T-cell (primary cell): ENCODE measurements around the gene KLF3. TPM values are rescaled to one million over a fixed set of nuclear protein-coding genes. Genes with fewer than 3 reads are reported as not detected.

Source experiments
- ATAC-seq, 4 experiments: fragments of 200-7000 bp in 3 of 4; fragments of 150-1000 bp in 1 of 4; cut with Tn5 transposase; replicated peaks in 1 of 4; 1 replicate in 3 of 4; 2 replicates in 1 of 4; pipeline ENCODE4 v1.10.0; 2021; ENCODE audit warnings: moderate library complexity in 3 of 4, mild to moderate bottlenecking in 2 of 4, moderate number of reproducible peaks in 1 of 4
- CTCF ChIA-PET, 2 donors: fragments of 300-600 bp; sonication (Branson Sonifier 250); formaldehyde crosslinking; loops; one replicate each; lab custom pipeline; 2022; ENCODE audit warnings: antibody characterized with exemption in 2 of 2; lab: Charles Lee
- POLR2A ChIA-PET, 2 donors: fragments of 300-600 bp; sonication (Branson Sonifier 250); formaldehyde crosslinking; loops; one replicate each; lab custom pipeline; 2022; ENCODE audit warnings: antibody characterized with exemption in 2 of 2; lab: Charles Lee
- DNase-seq, 35 experiments: peaks; one replicate each; pipeline versions ENCODE4 v3.0.0 to v3.0.0-alpha.2; 2013 to 2023
- H3K27ac ChIP-seq: one replicate; pipeline ENCODE4 v1.5.1; 2013; ENCODE audit warnings: low read length
- H3K27me3 ChIP-seq, 2 experiments: replicated peaks in 1 of 2; 1 replicate in 1 of 2; 2 replicates in 1 of 2; pipeline versions ENCODE4 v1.6.1 to v1.7.0; 2013; ENCODE audit warnings: low read length in 1 of 2, mixed read lengths in 1 of 2; ENCODE audit not compliant: control insufficient read depth in 2 of 2, insufficient read depth in 2 of 2; ENCODE audit errors: extremely low read depth in 1 of 2
- H3K36me3 ChIP-seq, 2 donors: 1 replicate in 1 of 2; 2 replicates in 1 of 2; pipeline versions ENCODE4 v1.6.1 to v1.7.0; 2013; ENCODE audit warnings: low read length in 1 of 2; ENCODE audit not compliant: control insufficient read depth in 2 of 2, insufficient read depth in 1 of 2; ENCODE audit errors: extremely low read depth in 1 of 2
- H3K4me1 ChIP-seq, 2 experiments: 1 replicate in 1 of 2; 2 replicates in 1 of 2; pipeline versions ENCODE4 v1.6.1 to v1.7.0; 2013; ENCODE audit warnings: low read length in 2 of 2, mixed read lengths in 1 of 2; ENCODE audit not compliant: insufficient read depth in 2 of 2, control insufficient read depth in 1 of 2; ENCODE audit errors: extremely low read depth in 1 of 2
- H3K4me3 ChIP-seq, 2 donors: 1 replicate in 1 of 2; 2 replicates in 1 of 2; pipeline versions ENCODE4 v1.5.1 to v1.7.0; 2013; ENCODE audit warnings: mild to moderate bottlenecking in 2 of 2, low read length in 1 of 2, moderate library complexity in 1 of 2; ENCODE audit not compliant: control insufficient read depth in 1 of 2; ENCODE audit errors: extremely low read depth in 1 of 2
- H3K9me3 ChIP-seq: 2 replicates; pipeline ENCODE4 v1.7.0; 2013
- H3K27ac Mint-ChIP-seq, 2 donors: one replicate each; pipeline ENCODE4 v1.8.0; 2020 to 2021; ENCODE audit warnings: mild to moderate bottlenecking in 2 of 2, mixed read lengths in 2 of 2
- H3K27me3 Mint-ChIP-seq, 2 donors: one replicate each; pipeline ENCODE4 v1.8.0; 2021 to 2022; ENCODE audit warnings: mixed read lengths in 2 of 2
- H3K36me3 Mint-ChIP-seq: one replicate; pipeline ENCODE4 v1.8.0; 2021; ENCODE audit warnings: mixed read lengths
- H3K4me1 Mint-ChIP-seq, 3 donors: one replicate each; pipeline ENCODE4 v1.8.0; 2020 to 2022; ENCODE audit warnings: mixed read lengths in 3 of 3, mild to moderate bottlenecking in 1 of 3
- H3K4me3 Mint-ChIP-seq, 3 donors: one replicate each; pipeline ENCODE4 v1.8.0; 2020 to 2022; ENCODE audit warnings: mild to moderate bottlenecking in 3 of 3, mixed read lengths in 3 of 3, moderate library complexity in 3 of 3
- H3K9me3 Mint-ChIP-seq, 3 donors: one replicate each; pipeline ENCODE4 v1.8.0; 2020 to 2022; ENCODE audit warnings: mixed read lengths in 3 of 3
- WGBS: methylation state at CpG from one replicate; pipeline ENCODE4 v1.1.5; 2013; ENCODE audit warnings: missing lambda C conversion rate; ENCODE audit not compliant: insufficient coverage; 5-methylcytosine and 5-hydroxymethylcytosine counted together
- total RNA-seq, 35 experiments: library from RNA in 6 of 35; stranded (reverse) in 6 of 35; fragments of 120-200 nt in 1 of 35; gene quantifications; one replicate each; pipeline versions ENCODE4 v1.2.1 to v1.2.4 and lab custom pipeline; 2013 to 2026

Gene KLF3
- total RNA-seq, 5 donors from 2014 or later (not counting 1 experiment from before 2014, with no cell fraction given), result 115 to 127 (median 124) TPM

DNA sequence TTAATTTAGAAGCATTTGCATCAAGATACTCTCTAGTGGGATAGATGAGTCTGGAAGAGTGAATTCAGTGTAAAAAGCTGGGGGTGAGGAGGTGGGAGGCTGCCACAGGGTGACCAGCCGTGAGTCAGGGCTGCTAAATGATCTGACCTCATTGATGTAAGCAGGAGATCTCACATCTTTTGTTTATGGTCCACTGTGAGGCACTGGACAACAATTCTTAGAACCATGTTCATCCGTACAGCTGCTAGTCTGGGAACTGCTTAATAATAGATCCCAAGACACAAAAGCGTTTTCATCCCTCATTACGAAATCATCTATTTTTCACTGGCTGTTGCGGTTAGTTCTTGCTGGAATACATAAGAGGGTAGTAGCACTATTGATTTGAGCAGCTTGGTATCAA is 14.1 kb downstream of the KLF3 start:
- 80% methylated on average over 1 of the region's 5 CpGs for WGBS
- H3K27ac ChIP-seq, result no peak overlapping the region
- H3K27me3 Mint-ChIP-seq, result no peaks in the 10 kb centered on the region
- CTCF ChIA-PET, result interaction anchor here (0.5 to 4.9 kb wide), 5 partner anchors 24 to 512 kb away, joined by 3 to 67 read pairs (median 9); no protein-coding TSS in a partner anchor
- H3K27ac Mint-ChIP-seq, result peak overlapping the region in 1 of 2 donors; percentile 66
- POLR2A ChIA-PET, result no interaction called here
- DNase-seq (no peak), ATAC-seq (no peak)
- no peak overlapping the region for H3K4me3 ChIP-seq
- H3K36me3 Mint-ChIP-seq, result peaks cover 42% of the 10 kb centered on the region
- peaks cover 51 to 57% of the 10 kb centered on the region in 2 experiments for H3K4me1 ChIP-seq
- H3K27me3 ChIP-seq, result no peaks in the 10 kb centered on the region
- H3K4me1 Mint-ChIP-seq, result peaks cover 82 to 94% (median 87%) of the 10 kb centered on the region in 3 donors
- H3K36me3 ChIP-seq, result peaks cover 0 to 30% of the 10 kb centered on the region in 2 donors
- H3K9me3 ChIP-seq, result no peaks in the 10 kb centered on the region
- H3K4me3 Mint-ChIP-seq, result peak overlapping the region in 1 of 3 donors; percentile 47
- H3K9me3 Mint-ChIP-seq, result no peaks in the 10 kb centered on the region

DNA sequence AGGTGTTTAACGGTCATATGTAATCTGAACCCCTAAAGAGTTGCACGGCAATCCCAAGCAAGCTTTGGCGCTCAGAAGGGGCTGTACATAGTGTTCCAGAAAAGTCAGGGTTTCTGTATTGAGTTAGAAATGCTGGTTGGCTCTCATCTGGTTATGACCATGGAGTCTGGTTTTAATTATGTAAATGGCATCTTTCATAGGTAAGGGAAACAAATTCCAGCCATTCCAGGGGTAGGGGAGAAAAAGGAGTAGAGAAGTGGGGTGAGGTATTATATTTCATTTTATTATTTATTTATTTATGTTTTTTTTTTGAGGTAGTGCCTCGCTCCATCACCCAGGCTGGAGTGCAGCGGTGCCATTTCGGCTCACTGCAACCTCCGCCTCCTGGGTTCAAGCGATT is 15.9 kb downstream of the KLF3 start:
- Histone ChIP-seq H3K4me3 (no peak overlapping the region), H3K36me3 (peaks cover 0 to 40% of the 10 kb centered on the region in 2 donors), H3K27ac (no peak overlapping the region), H3K27me3 (no peaks in the 10 kb centered on the region), H3K4me1 (peaks cover 47 to 55% of the 10 kb centered on the region in 2 experiments), H3K9me3 (no peaks in the 10 kb centered on the region)
- ATAC-seq (no peak), DNase-seq (no peak)
- CTCF ChIA-PET, result interaction anchor here in 1 of 2 donors (2.4 kb wide), 1 partner anchor 26 kb away, joined by 11 read pairs; no protein-coding TSS in a partner anchor
- H3K36me3 Mint-ChIP-seq, result peaks cover 48% of the 10 kb centered on the region
- no peaks in the 10 kb centered on the region for H3K27me3 Mint-ChIP-seq
- no peaks in the 10 kb centered on the region for H3K9me3 Mint-ChIP-seq
- H3K27ac Mint-ChIP-seq, result peak overlapping the region in 1 of 2 donors; percentile 25
- no peak overlapping the region for H3K4me3 Mint-ChIP-seq
- peaks cover 82 to 94% (median 87%) of the 10 kb centered on the region in 3 donors for H3K4me1 Mint-ChIP-seq
- POLR2A ChIA-PET, result no interaction called here
- 90% methylated on average over 5 of the region's 8 CpGs for WGBS

DNA sequence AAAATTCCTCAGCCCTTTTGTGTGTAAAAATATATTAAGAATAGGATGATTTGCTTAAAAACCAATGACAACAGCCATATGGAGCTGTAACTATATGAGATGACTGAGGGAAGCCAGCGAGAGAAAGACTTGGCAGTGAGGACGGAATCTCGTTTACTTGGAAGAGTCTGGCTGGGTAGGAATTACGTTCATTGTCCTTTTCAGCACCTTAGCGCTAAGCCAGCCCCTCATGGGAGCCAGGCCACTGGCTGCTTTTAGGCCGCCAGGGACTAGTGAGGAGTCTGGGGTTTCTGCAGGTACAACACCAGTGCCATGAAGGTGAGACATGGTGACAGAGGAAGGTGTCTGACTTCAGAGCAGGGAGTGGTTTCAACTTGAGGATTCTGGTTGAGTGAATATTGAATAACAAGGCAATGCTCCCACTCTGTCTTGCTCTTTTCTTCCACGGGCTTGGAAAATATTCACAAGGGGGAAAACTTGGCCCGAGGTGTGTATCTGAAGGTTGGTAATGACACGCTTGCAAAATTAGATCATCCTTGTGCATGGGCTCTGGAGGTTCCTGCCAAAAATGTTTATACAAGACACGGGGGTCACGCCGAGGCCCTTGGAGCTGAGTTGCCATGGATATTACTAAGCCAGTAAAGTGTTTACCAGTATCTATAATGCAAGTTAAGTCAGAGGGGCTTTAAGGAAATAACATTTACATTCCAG is 17.4 kb downstream of the KLF3 start:
- ChIA-PET POLR2A (interaction anchor here in 1 of 2 donors (0.8 kb wide), 1 partner anchor 222 kb away, joined by 3 read pairs; no protein-coding TSS in a partner anchor), CTCF (interaction anchor here in 1 of 2 donors (0.5 kb wide), 1 partner anchor 552 kb away, joined by 4 read pairs; no protein-coding TSS in a partner anchor)
- no peak for DNase-seq
- Mint-ChIP-seq H3K27ac (peak overlapping the region; percentile 61 to 64), H3K9me3 (no peaks in the 10 kb centered on the region), H3K36me3 (peaks cover 58% of the 10 kb centered on the region), H3K4me3 (peak overlapping the region in 1 of 3 donors; percentile 51), H3K27me3 (no peaks in the 10 kb centered on the region), H3K4me1 (peaks cover 84 to 94% (median 88%) of the 10 kb centered on the region in 3 donors)
- no peak for ATAC-seq
- 94% methylated on average over 7 of the region's 12 CpGs for WGBS
- Histone ChIP-seq H3K4me3 (no peak overlapping the region), H3K27ac (no peak overlapping the region), H3K27me3 (no peaks in the 10 kb centered on the region), H3K9me3 (no peaks in the 10 kb centered on the region), H3K36me3 (peaks cover 0 to 46% of the 10 kb centered on the region in 2 donors), H3K4me1 (peaks cover 42 to 53% of the 10 kb centered on the region in 2 experiments)

DNA sequence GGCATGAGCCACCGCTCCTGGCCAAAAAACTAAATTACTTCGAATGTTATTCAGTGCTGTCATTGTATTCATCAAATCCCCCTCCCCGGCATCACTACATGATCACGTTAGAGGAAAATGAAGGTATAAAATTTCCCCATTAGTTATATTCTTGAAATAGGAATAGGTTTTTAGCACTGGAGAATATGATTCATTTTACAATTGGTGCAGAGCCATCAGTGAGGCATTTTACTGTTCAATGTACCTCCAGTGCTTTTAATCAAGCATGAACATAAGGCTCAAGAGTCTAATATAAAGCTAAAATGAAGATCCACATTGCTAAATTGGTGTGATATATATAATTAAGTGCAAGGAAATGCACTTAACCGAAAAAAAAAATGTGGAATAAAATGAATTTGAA is 18.3 kb downstream of the KLF3 start:
- Mint-ChIP-seq H3K4me1 (peaks cover 89 to 95% (median 90%) of the 10 kb centered on the region in 3 donors), H3K27me3 (no peaks in the 10 kb centered on the region), H3K36me3 (peaks cover 63% of the 10 kb centered on the region), H3K9me3 (no peaks in the 10 kb centered on the region), H3K27ac (peak overlapping the region in 1 of 2 donors; percentile 68), H3K4me3 (peak overlapping the region in 2 of 3 donors; percentile 31 to 67)
- Histone ChIP-seq H3K4me1 (peaks cover 47 to 52% of the 10 kb centered on the region in 2 experiments), H3K27ac (no peak overlapping the region), H3K9me3 (no peaks in the 10 kb centered on the region), H3K27me3 (no peaks in the 10 kb centered on the region), H3K4me3 (no peak overlapping the region), H3K36me3 (peaks cover 0 to 48% of the 10 kb centered on the region in 2 donors)
- POLR2A ChIA-PET, result interaction anchor here in 1 of 2 donors (0.8 kb wide), 1 partner anchor 20 kb away, joined by 3 read pairs; no protein-coding TSS in a partner anchor
- no peak for DNase-seq
- CTCF ChIA-PET, result interaction anchor here in 1 of 2 donors (0.9 to 1.0 kb wide), 2 partner anchors 12 to 503 kb away, joined by 3 read pairs; no protein-coding TSS in a partner anchor
- ATAC-seq, result no peak
- 70% methylated on average over 1 of the region's 5 CpGs for WGBS

DNA sequence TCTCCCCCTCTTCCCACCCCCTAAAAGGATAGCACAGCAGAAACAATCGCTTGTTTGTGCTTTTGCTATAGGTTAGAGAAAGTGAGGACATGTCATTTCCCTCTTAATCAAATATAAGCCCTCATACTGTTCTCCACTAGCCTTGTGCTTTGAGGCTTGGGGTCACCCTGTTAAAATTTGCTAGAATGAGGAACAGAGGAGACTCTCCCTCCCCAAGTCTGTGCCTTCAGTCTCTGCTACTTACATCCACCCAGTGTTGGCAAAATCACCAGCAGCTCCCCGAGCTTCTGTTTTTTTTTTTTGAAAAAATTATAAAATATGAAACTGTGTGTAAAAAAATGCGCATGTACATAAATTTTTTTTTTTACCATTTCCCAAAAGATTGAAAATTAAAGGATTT is 19.3 kb downstream of the KLF3 start:
- Mint-ChIP-seq H3K27ac (peak overlapping the region in 1 of 2 donors; percentile 39), H3K36me3 (peaks cover 62% of the 10 kb centered on the region), H3K4me3 (peak overlapping the region in 2 of 3 donors; percentile 13 to 67), H3K4me1 (peaks cover 89 to 95% (median 90%) of the 10 kb centered on the region in 3 donors), H3K27me3 (no peaks in the 10 kb centered on the region), H3K9me3 (no peaks in the 10 kb centered on the region)
- Histone ChIP-seq H3K4me1 (peaks cover 38 to 52% of the 10 kb centered on the region in 2 experiments), H3K36me3 (peaks cover under 1 to 55% of the 10 kb centered on the region in 2 donors), H3K27ac (peak overlapping the region; percentile 15), H3K9me3 (no peaks in the 10 kb centered on the region), H3K4me3 (no peak overlapping the region), H3K27me3 (no peaks in the 10 kb centered on the region)
- POLR2A ChIA-PET, result interaction anchor here in 1 of 2 donors (0.6 kb wide), 1 partner anchor 553 kb away, joined by 6 read pairs; no protein-coding TSS in a partner anchor
- no CpG with 5 or more reads among the region's 3 CpGs for WGBS
- no peak for ATAC-seq
- no peak for DNase-seq
- CTCF ChIA-PET, result interaction anchor here (0.6 to 1.0 kb wide), 3 partner anchors 11 to 504 kb away, joined by 3 read pairs; no protein-coding TSS in a partner anchor

DNA sequence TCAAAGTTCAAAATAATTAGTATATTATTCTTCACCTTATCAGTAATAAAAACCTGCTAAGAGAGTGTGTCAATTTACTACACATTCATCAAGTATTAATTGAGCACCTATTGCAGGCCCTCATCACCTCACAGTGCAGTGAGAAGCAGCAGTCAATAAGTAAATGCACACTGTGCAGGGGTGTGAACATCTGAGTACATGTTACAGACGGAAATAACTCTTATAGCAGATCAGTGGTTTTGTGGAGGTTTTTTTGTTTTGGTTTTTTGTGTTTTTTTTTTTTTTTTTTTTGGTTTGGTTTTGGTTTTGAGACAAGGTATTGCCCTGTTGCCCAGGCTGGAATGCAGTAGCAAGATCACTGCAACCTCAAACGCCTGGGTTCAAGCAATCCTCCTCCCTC is 20.3 kb downstream of the KLF3 start:
- no peak overlapping the region for H3K27ac ChIP-seq
- no peaks in the 10 kb centered on the region for H3K9me3 ChIP-seq
- Mint-ChIP-seq H3K4me3 (peak overlapping the region in 2 of 3 donors; percentile 13 to 67), H3K27ac (peak overlapping the region; percentile 28 to 67), H3K4me1 (peaks cover 87 to 95% (median 88%) of the 10 kb centered on the region in 3 donors), H3K9me3 (no peaks in the 10 kb centered on the region), H3K36me3 (peaks cover 62% of the 10 kb centered on the region), H3K27me3 (no peaks in the 10 kb centered on the region)
- H3K4me3 ChIP-seq, result no peak overlapping the region
- ATAC-seq (peak; percentile 44 to 66 (median 49)), DNase-seq (peak in 1 of 35 experiments; percentile 51)
- peaks cover 10 to 59% of the 10 kb centered on the region in 2 donors for H3K36me3 ChIP-seq
- ChIA-PET CTCF (interaction anchor here in 1 of 2 donors (1.0 kb wide), 2 partner anchors 9 to 504 kb away, joined by 3 to 8 read pairs; no protein-coding TSS in a partner anchor), POLR2A (interaction anchor here in 1 of 2 donors (0.8 kb wide), 1 partner anchor 40 kb away, joined by 11 read pairs; no protein-coding TSS in a partner anchor)
- H3K27me3 ChIP-seq, result no peaks in the 10 kb centered on the region
- peaks cover 33 to 58% of the 10 kb centered on the region in 2 experiments for H3K4me1 ChIP-seq
- no CpG with 5 or more reads among the region's 2 CpGs for WGBS
